OCI-LY3 (cell line): Measurements from ENCODE around the gene CPLX1.

Source experiments
- H2AFZ ChIP-seq: fragments of 200-600, 300-600 bp; shearing (Covaris generic); 2 replicates; pipeline ENCODE4 v1.6.0; 2014; ENCODE audit warnings: antibody characterized with exemption, low read depth, low read length
- H3K27ac ChIP-seq: fragments of 200-600, 300-600 bp; sonication (generic); 2 replicates; pipeline ENCODE4 v1.5.1; 2014; ENCODE audit warnings: mild to moderate bottlenecking, low read length, moderate library complexity, mixed read lengths
- H3K27me3 ChIP-seq: fragments of 200-600, 300-600 bp; sonication (generic); 2 replicates; pipeline ENCODE4 v1.6.1; 2014; ENCODE audit warnings: low read depth, low read length, mixed read lengths
- H3K36me3 ChIP-seq: fragments of 200-600, 300-600 bp; sonication (generic); replicated peaks from 2 replicates; pipeline ENCODE3; 2014; ENCODE audit warnings: low read depth, low read length, mixed read lengths
- H3K4me1 ChIP-seq: fragments of 300-600, 200-600 bp; sonication (generic); 2 replicates; pipeline ENCODE4 v1.6.1; 2014; ENCODE audit warnings: low read length, mixed read lengths
- H3K4me2 ChIP-seq: fragments of 200-600, 300-600 bp; sonication (generic); 2 replicates; pipeline ENCODE4 v1.6.1; 2014; ENCODE audit warnings: low read length, mixed read lengths
- H3K4me3 ChIP-seq: fragments of 300-600, 200-600 bp; sonication (generic); 2 replicates; pipeline ENCODE4 v1.5.1; 2014; ENCODE audit warnings: antibody characterized with exemption, mild to moderate bottlenecking, low read length, moderate library complexity
- H3K79me2 ChIP-seq: fragments of 300-600, 200-600 bp; shearing (Covaris generic); 2 replicates; pipeline ENCODE4 v1.6.1; 2014; ENCODE audit warnings: mild to moderate bottlenecking, low read length, mixed read lengths
- H3K9ac ChIP-seq: fragments of 300-600, 200-600 bp; shearing (Covaris generic); 2 replicates; pipeline ENCODE4 v1.6.0; 2014; ENCODE audit warnings: mild to moderate bottlenecking, low read length, moderate library complexity
- H3K9me3 ChIP-seq: fragments of 200-600, 300-600 bp; shearing (Covaris generic); 2 replicates; pipeline ENCODE4 v1.6.1; 2014; ENCODE audit warnings: low read length, mixed read lengths; ENCODE audit not compliant: insufficient read depth
- H4K20me1 ChIP-seq: fragments of 200-600, 300-600 bp; sonication (generic); 2 replicates; pipeline ENCODE4 v1.6.1; 2016; ENCODE audit warnings: low read length, mixed read lengths; ENCODE audit not compliant: insufficient read depth
- EZH2phosphoT487 ChIP-seq: fragments of 200-600 bp; shearing (Covaris generic); IDR thresholded peaks from 2 replicates; pipeline ENCODE4 v1.6.1; 2018; ENCODE audit warnings: antibody characterized with exemption, mixed run types, low read depth
- TF ChIP-seq, protein P1 (sequence below): fragments of 200-600, 300-600 bp; sonication (generic); IDR thresholded peaks from 2 replicates; pipeline ENCODE4 v1.5.1; 2014; ENCODE audit warnings: antibody characterized with exemption, low read length, low read depth

Gene CPLX1

GRCh38 chr4:832108-832507, 6.2 kb upstream of the CPLX1 start:
- H3K79me2 ChIP-seq, result no peaks in the 10 kb centered on the region
- no peaks in the 10 kb centered on the region for H3K4me1 ChIP-seq
- no peaks in the 10 kb centered on the region for H3K27me3 ChIP-seq
- H3K9ac ChIP-seq, result no peak overlapping the region
- no peaks in the 10 kb centered on the region for H3K9me3 ChIP-seq
- no peak overlapping the region for H2AFZ ChIP-seq
- H4K20me1 ChIP-seq, result no peaks in the 10 kb centered on the region
- no peaks in the 10 kb centered on the region for H3K36me3 ChIP-seq
- H3K4me3 ChIP-seq, result no peak overlapping the region
- TF ChIP-seq, protein P1, sequence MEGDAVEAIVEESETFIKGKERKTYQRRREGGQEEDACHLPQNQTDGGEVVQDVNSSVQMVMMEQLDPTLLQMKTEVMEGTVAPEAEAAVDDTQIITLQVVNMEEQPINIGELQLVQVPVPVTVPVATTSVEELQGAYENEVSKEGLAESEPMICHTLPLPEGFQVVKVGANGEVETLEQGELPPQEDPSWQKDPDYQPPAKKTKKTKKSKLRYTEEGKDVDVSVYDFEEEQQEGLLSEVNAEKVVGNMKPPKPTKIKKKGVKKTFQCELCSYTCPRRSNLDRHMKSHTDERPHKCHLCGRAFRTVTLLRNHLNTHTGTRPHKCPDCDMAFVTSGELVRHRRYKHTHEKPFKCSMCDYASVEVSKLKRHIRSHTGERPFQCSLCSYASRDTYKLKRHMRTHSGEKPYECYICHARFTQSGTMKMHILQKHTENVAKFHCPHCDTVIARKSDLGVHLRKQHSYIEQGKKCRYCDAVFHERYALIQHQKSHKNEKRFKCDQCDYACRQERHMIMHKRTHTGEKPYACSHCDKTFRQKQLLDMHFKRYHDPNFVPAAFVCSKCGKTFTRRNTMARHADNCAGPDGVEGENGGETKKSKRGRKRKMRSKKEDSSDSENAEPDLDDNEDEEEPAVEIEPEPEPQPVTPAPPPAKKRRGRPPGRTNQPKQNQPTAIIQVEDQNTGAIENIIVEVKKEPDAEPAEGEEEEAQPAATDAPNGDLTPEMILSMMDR, result no peak
- no peak for TF ChIP-seq EZH2phosphoT487
- H3K4me2 ChIP-seq, result no peak overlapping the region
- H3K27ac ChIP-seq, result no peak overlapping the region

GRCh38 chr4:831483-831805, 5.5 kb upstream of the CPLX1 start:
- no peaks in the 10 kb centered on the region for H3K9me3 ChIP-seq
- no peak overlapping the region for H3K27ac ChIP-seq
- TF ChIP-seq, protein P1, result no peak
- no peak for TF ChIP-seq EZH2phosphoT487
- no peaks in the 10 kb centered on the region for H3K79me2 ChIP-seq
- no peak overlapping the region for H2AFZ ChIP-seq
- no peak overlapping the region for H3K9ac ChIP-seq
- no peak overlapping the region for H3K4me3 ChIP-seq
- H3K36me3 ChIP-seq, result no peaks in the 10 kb centered on the region
- H4K20me1 ChIP-seq, result no peaks in the 10 kb centered on the region
- no peaks in the 10 kb centered on the region for H3K4me1 ChIP-seq
- no peaks in the 10 kb centered on the region for H3K27me3 ChIP-seq
- H3K4me2 ChIP-seq, result no peak overlapping the region

GRCh38 chr4:830601-831482, 4.9 kb upstream of the CPLX1 start:
- Histone ChIP-seq H3K27ac (no peak overlapping the region), H3K9ac (no peak overlapping the region)
- no peak for TF ChIP-seq EZH2phosphoT487
- TF ChIP-seq, protein P1, result no peak

DNA sequence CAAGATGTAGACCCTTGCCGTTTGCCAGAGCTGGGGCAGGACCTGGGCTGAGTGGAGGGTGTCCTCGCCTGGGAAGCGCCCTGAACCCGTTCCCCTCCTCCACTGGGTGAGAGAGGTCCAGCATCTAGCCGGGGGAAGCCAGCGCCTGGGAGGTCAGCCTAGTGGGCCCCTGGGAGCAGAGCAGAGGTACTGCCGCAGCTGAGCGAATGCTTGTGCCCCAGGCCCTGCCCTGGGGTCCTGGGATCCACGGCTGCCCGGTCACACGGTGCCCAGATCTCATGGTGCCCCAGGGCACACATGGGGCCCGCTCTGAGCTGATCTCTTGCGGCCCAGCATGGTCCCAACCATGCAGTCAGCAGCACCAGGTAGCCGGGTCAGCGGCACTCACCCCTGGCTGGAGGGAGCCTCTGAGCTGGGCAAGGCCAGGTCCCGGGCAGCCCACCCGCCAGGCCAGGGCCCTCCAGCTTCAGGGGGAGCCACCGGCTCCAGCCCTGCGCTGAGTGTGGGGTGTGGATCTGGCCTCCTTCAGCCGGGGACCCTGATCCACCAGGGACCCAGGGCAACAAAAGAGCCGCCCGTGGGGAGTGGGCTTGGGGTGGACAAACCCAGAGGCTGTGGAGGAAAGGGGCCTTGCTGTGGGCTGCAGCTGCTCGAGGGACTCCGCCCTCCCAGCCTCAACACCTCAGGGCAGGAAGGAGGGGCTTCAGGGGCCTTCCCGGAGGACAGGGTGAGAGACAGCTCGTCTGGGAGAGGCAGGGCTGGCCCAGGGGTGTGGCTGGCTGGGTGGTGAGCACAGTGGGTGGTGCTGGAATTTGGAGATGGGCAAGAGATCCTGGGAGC, 4.1 kb upstream of the CPLX1 start:
- Histone ChIP-seq H3K9ac (no peak overlapping the region), H3K4me3 (no peak overlapping the region), H3K4me2 (no peak overlapping the region), H3K27ac (no peak overlapping the region), H3K4me1 (no peaks in the 10 kb centered on the region), H3K27me3 (no peaks in the 10 kb centered on the region), H3K9me3 (no peaks in the 10 kb centered on the region), H4K20me1 (no peaks in the 10 kb centered on the region), H2AFZ (no peak overlapping the region), H3K36me3 (no peaks in the 10 kb centered on the region), H3K79me2 (no peaks in the 10 kb centered on the region)
- TF ChIP-seq EZH2phosphoT487, result no peak
- TF ChIP-seq, protein P1, result no peak

More at GRCh38 chr4:830601-831482, 4.9 kb upstream of the CPLX1 start:
- H3K79me2 ChIP-seq, result no peaks in the 10 kb centered on the region
- H3K9me3 ChIP-seq, result no peaks in the 10 kb centered on the region
- H3K4me2 ChIP-seq, result no peak overlapping the region
- no peaks in the 10 kb centered on the region for H3K4me1 ChIP-seq
- H3K36me3 ChIP-seq, result no peaks in the 10 kb centered on the region
- no peaks in the 10 kb centered on the region for H3K27me3 ChIP-seq
- H2AFZ ChIP-seq, result no peak overlapping the region
- no peak overlapping the region for H3K4me3 ChIP-seq
- no peaks in the 10 kb centered on the region for H4K20me1 ChIP-seq
